Osteocyte (in vitro differentiated cells): ENCODE measurements around the gene SLBP. TPM values are rescaled to one million over a fixed set of nuclear protein-coding genes. Genes with fewer than 3 reads are reported as not detected.

ENCODE experiments used
- DNase-seq: peaks from one replicate; pipeline ENCODE4 v3.0.0; 2021; ENCODE audit warnings: mixed read lengths; ENCODE audit not compliant: unreplicated experiment; ENCODE audit errors: extremely low spot score
- H3K27ac Mint-ChIP-seq: one replicate; pipeline ENCODE4 v1.8.0; 2021; ENCODE audit warnings: mild to moderate bottlenecking, mixed read lengths; ENCODE audit not compliant: unreplicated experiment
- H3K27me3 Mint-ChIP-seq: one replicate; pipeline ENCODE4 v1.8.0; 2021; ENCODE audit warnings: mixed read lengths; ENCODE audit not compliant: unreplicated experiment
- H3K36me3 Mint-ChIP-seq: one replicate; pipeline ENCODE4 v1.8.0; 2021; ENCODE audit warnings: mixed read lengths; ENCODE audit not compliant: unreplicated experiment
- H3K4me1 Mint-ChIP-seq: one replicate; pipeline ENCODE4 v1.8.0; 2021; ENCODE audit warnings: mixed read lengths; ENCODE audit not compliant: unreplicated experiment
- H3K4me3 Mint-ChIP-seq: one replicate; pipeline ENCODE4 v1.8.0; 2021; ENCODE audit warnings: mild to moderate bottlenecking, moderate library complexity, mixed read lengths; ENCODE audit not compliant: unreplicated experiment
- H3K9me3 Mint-ChIP-seq: one replicate; pipeline ENCODE4 v1.8.0; 2021; ENCODE audit warnings: mixed read lengths; ENCODE audit not compliant: unreplicated experiment
- CTCF ChIP-seq: fragments of 200-600 bp; sonication (generic); IDR thresholded peaks from 2 replicates; pipeline ENCODE4 v1.5.0; 2021; ENCODE audit warnings: antibody characterized with exemption, mild to moderate bottlenecking, moderate library complexity
- total RNA-seq: library from RNA; stranded (reverse); gene quantifications from 2 replicates; pipeline ENCODE4 v1.2.1, GENCODE V29; 2021

SLBP gene
- total RNA-seq, 1 donor from 2014 or later = 49.1 TPM

- Mint-ChIP-seq H3K27me3 (no peaks in the 10 kb centered on the region), H3K27ac (no peak overlapping the region), H3K4me1 (no peaks in the 10 kb centered on the region), H3K4me3 (no peak overlapping the region), H3K36me3 (peaks cover 16% of the 10 kb centered on the region), H3K9me3 (no peaks in the 10 kb centered on the region)
- no peak for DNase-seq
- TF ChIP-seq CTCF = no peak
These were observed 33.0 kb upstream of the SLBP start for GRCh38 chr4:1745165-1745564.

GRCh38 chr4:1744552-1744951, 32.4 kb upstream of the SLBP start:
- H3K4me1 Mint-ChIP-seq = no peaks in the 10 kb centered on the region

GRCh38 chr4:1743975-1744374, 31.9 kb upstream of the SLBP start:
- Mint-ChIP-seq H3K27ac (no peak overlapping the region), H3K36me3 (peaks cover 16% of the 10 kb centered on the region), H3K27me3 (no peaks in the 10 kb centered on the region), H3K9me3 (no peaks in the 10 kb centered on the region), H3K4me3 (no peak overlapping the region), H3K4me1 (no peaks in the 10 kb centered on the region)
- TF ChIP-seq CTCF = no peak
- DNase-seq = no peak

More at GRCh38 chr4:1744552-1744951, 32.4 kb upstream of the SLBP start:
- no peak for DNase-seq
- Mint-ChIP-seq H3K4me3 (no peak overlapping the region), H3K36me3 (peaks cover 16% of the 10 kb centered on the region), H3K27me3 (no peaks in the 10 kb centered on the region), H3K9me3 (no peaks in the 10 kb centered on the region), H3K27ac (no peak overlapping the region)
- no peak for TF ChIP-seq CTCF

- no peaks in the 10 kb centered on the region for H3K27me3 Mint-ChIP-seq
- DNase-seq = no peak
- H3K4me1 Mint-ChIP-seq = no peaks in the 10 kb centered on the region
- H3K27ac Mint-ChIP-seq = no peak overlapping the region
- no peaks in the 10 kb centered on the region for H3K9me3 Mint-ChIP-seq
- H3K36me3 Mint-ChIP-seq = peaks cover 20% of the 10 kb centered on the region
- H3K4me3 Mint-ChIP-seq = no peak overlapping the region
- TF ChIP-seq CTCF = no peak
These were observed 31.4 kb upstream of the SLBP start for GRCh38 chr4:1743551-1743950.

- Mint-ChIP-seq H3K36me3 (peaks cover 27% of the 10 kb centered on the region), H3K4me3 (no peak overlapping the region), H3K9me3 (no peaks in the 10 kb centered on the region), H3K4me1 (no peaks in the 10 kb centered on the region), H3K27me3 (no peaks in the 10 kb centered on the region), H3K27ac (no peak overlapping the region)
- no peak for DNase-seq
- no peak for TF ChIP-seq CTCF
These were observed 29.1 kb upstream of the SLBP start for GRCh38 chr4:1741208-1741607.
